ENCODE measurements around the gene KICS2.

GRCh38 chr12:64243809-64244208 lies 21.7 kb upstream of the KICS2 start:
- TF ChIP-seq CTCF (IDR thresholded peaks at IDR 0.05) = no peak
- TF ChIP-seq POLR2A (IDR thresholded peaks at IDR 0.05) = no peak
- no peak for TF ChIP-seq POLR2AphosphoS5 (IDR thresholded peaks at IDR 0.05)
